ENCODE results near the gene OTOP2.

The OTOP2 gene

GRCh38 chr17:74937064-74938051 is 13.3 kb downstream of the OTOP2 start:
- Histone ChIP-seq H3K4me3 (ENCODE audit: severe bottlenecking) (no peak overlapping the region), H3K4me1 (ENCODE audit: insufficient read depth, poor library complexity, severe bottlenecking) (no peaks in the 10 kb centered on the region), H3K27ac (ENCODE audit: poor library complexity, severe bottlenecking) (no peak overlapping the region), H3K27me3 (ENCODE audit: insufficient read depth, poor library complexity, severe bottlenecking) (peaks cover 29% of the 10 kb centered on the region), H3K9me3 (ENCODE audit: severe bottlenecking) (no peaks in the 10 kb centered on the region), H3K36me3 (ENCODE audit: low read depth) (no peaks in the 10 kb centered on the region)
- no peak for DNase-seq (ENCODE audit: low spot score)
- no peak for TF ChIP-seq CTCF (IDR thresholded peaks at IDR 0.05; ENCODE audit: poor library complexity, severe bottlenecking)
- ATAC-seq (ENCODE audit: low read depth) = no peak

- Histone ChIP-seq H3K27ac (ENCODE audit: poor library complexity, severe bottlenecking) (no peak overlapping the region), H3K9me3 (ENCODE audit: severe bottlenecking) (no peaks in the 10 kb centered on the region), H3K4me1 (ENCODE audit: insufficient read depth, poor library complexity, severe bottlenecking) (peaks cover 3% of the 10 kb centered on the region), H3K36me3 (ENCODE audit: low read depth) (no peaks in the 10 kb centered on the region), H3K27me3 (ENCODE audit: insufficient read depth, poor library complexity, severe bottlenecking) (peaks cover 29% of the 10 kb centered on the region), H3K4me3 (ENCODE audit: severe bottlenecking) (no peak overlapping the region)
- ATAC-seq (ENCODE audit: low read depth) = no peak
- DNase-seq (ENCODE audit: low spot score) = peak; percentile 61
- TF ChIP-seq CTCF (IDR thresholded peaks at IDR 0.05; ENCODE audit: poor library complexity, severe bottlenecking) = no peak
Observed at GRCh38 chr17:74938194-74938950, 14.3 kb downstream of the OTOP2 start.

GRCh38 chr17:74939534-74939933 is 15.5 kb downstream of the OTOP2 start:
- Histone ChIP-seq H3K9me3 (ENCODE audit: severe bottlenecking) (no peaks in the 10 kb centered on the region), H3K4me3 (ENCODE audit: severe bottlenecking) (no peak overlapping the region), H3K36me3 (ENCODE audit: low read depth) (no peaks in the 10 kb centered on the region), H3K27me3 (ENCODE audit: insufficient read depth, poor library complexity, severe bottlenecking) (peaks cover 28% of the 10 kb centered on the region), H3K4me1 (ENCODE audit: insufficient read depth, poor library complexity, severe bottlenecking) (peaks cover 12% of the 10 kb centered on the region), H3K27ac (ENCODE audit: poor library complexity, severe bottlenecking) (no peak overlapping the region)
- no peak for ATAC-seq (ENCODE audit: low read depth)
- DNase-seq (ENCODE audit: low spot score) = no peak
- TF ChIP-seq CTCF (IDR thresholded peaks at IDR 0.05; ENCODE audit: poor library complexity, severe bottlenecking) = no peak

- no peak for TF ChIP-seq CTCF (IDR thresholded peaks at IDR 0.05; ENCODE audit: poor library complexity, severe bottlenecking)
- peaks cover 16% of the 10 kb centered on the region for H3K27me3 ChIP-seq (ENCODE audit: insufficient read depth, poor library complexity, severe bottlenecking)
- peaks cover 16% of the 10 kb centered on the region for H3K4me1 ChIP-seq (ENCODE audit: insufficient read depth, poor library complexity, severe bottlenecking)
- no peak overlapping the region for H3K27ac ChIP-seq (ENCODE audit: poor library complexity, severe bottlenecking)
- no peak overlapping the region for H3K4me3 ChIP-seq (ENCODE audit: severe bottlenecking)
- DNase-seq (ENCODE audit: low spot score) = no peak
- H3K36me3 ChIP-seq (ENCODE audit: low read depth) = no peaks in the 10 kb centered on the region
- ATAC-seq (ENCODE audit: low read depth) = no peak
- H3K9me3 ChIP-seq (ENCODE audit: severe bottlenecking) = no peaks in the 10 kb centered on the region
Observed at GRCh38 chr17:74941128-74941725, 17.2 kb downstream of the OTOP2 start.
